Measurements from ENCODE around the gene GSN.

Gene GSN

GRCh38 chr9:121277518-121278295 is 9.7 kb downstream of the GSN start:
- H3K4me3 ChIP-seq (ENCODE audit: low read depth, low read length): no peak overlapping the region

DNA sequence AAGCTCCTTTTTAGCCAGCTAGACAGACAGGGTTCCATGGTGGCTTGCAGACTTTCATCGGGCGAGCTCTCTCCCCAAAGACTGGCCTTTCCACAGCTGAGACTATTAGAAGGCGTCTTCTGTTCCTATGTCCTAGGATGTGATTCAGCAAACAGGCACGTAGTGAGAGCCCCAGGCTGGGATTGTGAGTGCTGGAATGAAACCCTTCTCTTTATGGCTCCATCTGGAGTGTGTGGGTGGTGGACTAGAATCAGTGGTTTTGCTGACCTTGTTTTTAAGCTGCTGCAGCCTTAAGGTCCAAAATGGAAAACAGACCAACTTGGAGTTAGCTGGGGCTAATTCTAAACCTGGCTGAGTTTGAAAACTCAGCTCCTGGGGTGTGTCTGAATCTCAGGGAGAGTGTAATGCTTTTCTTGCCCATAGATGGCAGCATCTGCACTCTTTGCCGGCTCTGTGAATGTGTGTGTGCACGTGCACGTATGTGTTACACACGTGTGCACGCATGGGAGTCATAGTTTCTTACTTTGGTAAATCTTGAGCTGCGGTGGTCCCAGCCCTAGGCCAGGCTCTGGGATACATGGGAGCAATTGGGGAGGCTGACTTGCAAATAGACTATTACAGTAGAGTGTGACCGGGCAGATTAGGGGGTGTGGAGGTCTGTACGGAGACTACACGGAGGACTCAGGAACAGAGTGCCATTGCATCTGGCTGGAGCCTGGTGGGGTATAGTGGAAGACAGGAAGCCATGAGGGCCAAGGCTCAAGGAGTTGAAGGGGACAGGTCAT is 10.7 kb downstream of the GSN start:
- Histone ChIP-seq H3K27me3 (ENCODE audit: control insufficient read depth, insufficient read depth, low read length) (peaks cover 62% of the 10 kb centered on the region), H3K4me3 (ENCODE audit: low read depth, low read length) (no peak overlapping the region), H3K4me1 (ENCODE audit: control insufficient read depth, insufficient read depth, low read length) (no peaks in the 10 kb centered on the region)

More at GRCh38 chr9:121277518-121278295, 9.7 kb downstream of the GSN start:
- no peaks in the 10 kb centered on the region for H3K9me3 ChIP-seq (ENCODE audit: control insufficient read depth, insufficient read depth, low read length)
- H3K36me3 ChIP-seq (ENCODE audit: control insufficient read depth, insufficient read depth, low read length): no peaks in the 10 kb centered on the region
- H3K9ac ChIP-seq (ENCODE audit: low read depth, low read length): no peak overlapping the region
- no peaks in the 10 kb centered on the region for H3K4me1 ChIP-seq (ENCODE audit: control insufficient read depth, insufficient read depth, low read length)
- H3K27me3 ChIP-seq (ENCODE audit: control insufficient read depth, insufficient read depth, low read length): peaks cover 54% of the 10 kb centered on the region

GRCh38 chr9:121279776-121280388 is 11.9 kb downstream of the GSN start:
- H3K9me3 ChIP-seq (ENCODE audit: control insufficient read depth, insufficient read depth, low read length): no peaks in the 10 kb centered on the region
- no peaks in the 10 kb centered on the region for H3K4me1 ChIP-seq (ENCODE audit: control insufficient read depth, insufficient read depth, low read length)
- no peaks in the 10 kb centered on the region for H3K36me3 ChIP-seq (ENCODE audit: control insufficient read depth, insufficient read depth, low read length)
- H3K9ac ChIP-seq (ENCODE audit: low read depth, low read length): no peak overlapping the region
- no peak overlapping the region for H3K4me3 ChIP-seq (ENCODE audit: low read depth, low read length)
- peaks cover 71% of the 10 kb centered on the region for H3K27me3 ChIP-seq (ENCODE audit: control insufficient read depth, insufficient read depth, low read length)

More for the DNA sequence above, 10.7 kb downstream of the GSN start:
- H3K9me3 ChIP-seq (ENCODE audit: control insufficient read depth, insufficient read depth, low read length): no peaks in the 10 kb centered on the region
- H3K9ac ChIP-seq (ENCODE audit: low read depth, low read length): no peak overlapping the region
- no peaks in the 10 kb centered on the region for H3K36me3 ChIP-seq (ENCODE audit: control insufficient read depth, insufficient read depth, low read length)

DNA sequence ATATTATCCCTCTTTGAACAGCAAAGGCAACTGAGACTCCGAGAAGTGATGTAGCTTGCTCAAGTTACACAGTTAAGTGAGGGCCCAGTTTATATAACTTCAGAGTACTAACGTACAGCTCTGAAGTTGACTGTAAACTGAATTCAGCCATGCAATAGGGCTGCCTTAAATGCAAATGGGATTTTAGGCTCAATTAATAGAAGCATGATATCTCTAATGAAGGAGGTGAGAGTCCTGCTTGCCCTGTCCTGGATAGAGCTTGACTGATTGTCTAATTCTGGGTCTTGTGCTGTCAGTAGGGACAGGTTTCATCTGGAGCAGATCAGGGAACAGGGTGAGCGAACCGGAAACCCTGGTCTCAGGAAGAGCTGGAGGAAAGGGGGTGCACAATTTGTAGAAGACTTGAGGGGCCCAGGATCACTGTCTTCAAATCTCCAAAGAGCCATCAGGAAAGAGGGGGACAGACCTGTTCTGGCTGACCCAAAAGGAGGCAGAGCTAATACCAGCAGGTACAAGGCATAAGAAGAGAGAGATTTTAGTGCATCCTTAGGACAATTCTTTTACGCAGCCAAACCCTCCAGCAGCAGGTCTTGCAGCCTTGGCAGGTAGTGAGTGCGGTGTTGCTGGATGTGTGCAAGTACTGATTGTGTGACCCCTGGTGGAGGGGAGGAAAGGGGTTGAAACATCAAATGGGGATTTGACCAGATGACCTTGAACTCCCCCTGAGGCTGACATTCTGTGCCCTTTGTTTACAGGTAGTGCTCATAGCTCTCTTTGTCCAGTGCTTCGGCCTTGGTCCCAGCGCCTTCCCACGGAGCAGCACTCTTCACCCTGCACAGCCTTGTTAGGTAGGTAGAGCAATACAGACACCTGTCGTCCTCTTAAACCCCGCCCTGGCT is 13.0 kb downstream of the GSN start:
- Histone ChIP-seq H3K9me3 (ENCODE audit: control insufficient read depth, insufficient read depth, low read length) (no peaks in the 10 kb centered on the region), H3K36me3 (ENCODE audit: control insufficient read depth, insufficient read depth, low read length) (no peaks in the 10 kb centered on the region), H3K4me3 (ENCODE audit: low read depth, low read length) (no peak overlapping the region), H3K4me1 (ENCODE audit: control insufficient read depth, insufficient read depth, low read length) (peaks cover 4% of the 10 kb centered on the region), H3K9ac (ENCODE audit: low read depth, low read length) (no peak overlapping the region), H3K27me3 (ENCODE audit: control insufficient read depth, insufficient read depth, low read length) (peaks cover 78% of the 10 kb centered on the region)

GRCh38 chr9:121281614-121282276 is 13.8 kb downstream of the GSN start:
- H3K27me3 ChIP-seq (ENCODE audit: control insufficient read depth, insufficient read depth, low read length): peaks cover 81% of the 10 kb centered on the region
- no peaks in the 10 kb centered on the region for H3K36me3 ChIP-seq (ENCODE audit: control insufficient read depth, insufficient read depth, low read length)
- no peak overlapping the region for H3K4me3 ChIP-seq (ENCODE audit: low read depth, low read length)
- no peaks in the 10 kb centered on the region for H3K9me3 ChIP-seq (ENCODE audit: control insufficient read depth, insufficient read depth, low read length)
- peaks cover 8% of the 10 kb centered on the region for H3K4me1 ChIP-seq (ENCODE audit: control insufficient read depth, insufficient read depth, low read length)
- no peak overlapping the region for H3K9ac ChIP-seq (ENCODE audit: low read depth, low read length)

- no peak overlapping the region for H3K4me3 ChIP-seq (ENCODE audit: low read depth, low read length)
Observed at GRCh38 chr9:121282277-121283079, 14.5 kb downstream of the GSN start.

DNA sequence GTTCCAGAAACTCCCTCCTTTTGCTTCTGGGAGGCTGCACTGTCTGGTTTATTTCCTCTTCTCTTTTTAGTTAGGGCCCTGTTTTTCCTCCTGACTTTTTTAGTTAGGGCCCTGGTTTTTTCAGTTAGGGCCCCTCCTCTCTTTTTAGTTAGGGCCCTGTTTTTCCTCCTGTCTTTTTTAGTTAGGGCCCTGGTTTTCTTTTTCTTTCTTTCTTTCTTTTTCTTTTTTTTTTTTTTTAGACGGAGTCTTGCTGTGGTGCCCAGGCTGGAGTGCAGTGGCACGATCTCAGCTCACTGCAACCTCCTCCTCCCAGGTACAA is 15.1 kb downstream of the GSN start:
- peaks cover 83% of the 10 kb centered on the region for H3K27me3 ChIP-seq (ENCODE audit: control insufficient read depth, insufficient read depth, low read length)
- no peak overlapping the region for H3K4me3 ChIP-seq (ENCODE audit: low read depth, low read length)
- peaks cover 12% of the 10 kb centered on the region for H3K4me1 ChIP-seq (ENCODE audit: control insufficient read depth, insufficient read depth, low read length)
- H3K9me3 ChIP-seq (ENCODE audit: control insufficient read depth, insufficient read depth, low read length): no peaks in the 10 kb centered on the region
- no peaks in the 10 kb centered on the region for H3K36me3 ChIP-seq (ENCODE audit: control insufficient read depth, insufficient read depth, low read length)
- H3K9ac ChIP-seq (ENCODE audit: low read depth, low read length): no peak overlapping the region

More at GRCh38 chr9:121282277-121283079, 14.5 kb downstream of the GSN start:
- peaks cover 9% of the 10 kb centered on the region for H3K4me1 ChIP-seq (ENCODE audit: control insufficient read depth, insufficient read depth, low read length)
- no peaks in the 10 kb centered on the region for H3K36me3 ChIP-seq (ENCODE audit: control insufficient read depth, insufficient read depth, low read length)
- no peak overlapping the region for H3K9ac ChIP-seq (ENCODE audit: low read depth, low read length)
- no peaks in the 10 kb centered on the region for H3K9me3 ChIP-seq (ENCODE audit: control insufficient read depth, insufficient read depth, low read length)
- H3K27me3 ChIP-seq (ENCODE audit: control insufficient read depth, insufficient read depth, low read length): peaks cover 81% of the 10 kb centered on the region

DNA sequence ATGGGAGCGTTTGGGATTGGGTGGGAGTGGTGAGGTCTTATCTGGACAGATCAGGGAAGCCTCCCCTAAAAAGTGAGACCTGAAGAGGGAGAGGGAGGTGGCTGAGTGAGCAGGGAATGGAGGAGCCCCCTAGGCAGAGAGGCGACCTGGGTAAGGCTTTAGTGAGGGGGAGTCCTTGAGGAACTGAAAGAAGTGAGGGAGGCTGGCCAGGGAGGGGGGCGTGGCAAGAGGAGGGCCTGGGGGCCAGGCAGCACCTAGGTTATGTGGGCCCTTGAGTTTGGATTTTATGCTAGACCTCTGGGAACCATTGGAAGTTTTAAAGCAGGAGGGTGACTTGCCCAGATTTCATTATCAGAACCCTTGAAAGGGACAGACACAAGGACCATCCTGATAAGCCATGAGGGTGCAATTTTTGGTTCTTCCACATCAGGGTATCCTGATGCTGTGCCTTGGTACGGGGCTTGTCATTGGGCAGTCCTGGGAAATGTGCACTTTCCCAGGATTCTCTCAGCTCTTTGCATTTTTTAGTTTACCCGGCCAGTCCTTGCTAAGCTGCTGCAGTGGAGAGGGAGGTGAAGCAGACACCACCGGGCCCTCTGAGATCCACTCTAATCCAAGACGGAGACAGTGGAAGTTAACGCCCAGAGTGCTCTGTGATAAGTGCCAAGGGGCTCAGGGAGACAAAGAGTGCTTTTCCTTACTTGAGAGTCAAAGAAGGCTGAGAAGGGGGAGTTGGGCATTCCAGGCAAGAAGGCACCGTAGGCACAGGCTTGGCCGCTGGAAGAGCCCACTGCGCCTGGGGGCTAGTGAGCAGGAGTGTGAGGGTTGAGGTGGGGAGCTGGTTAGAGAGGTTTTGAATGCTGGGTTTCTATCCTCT is 16.1 kb downstream of the GSN start:
- Histone ChIP-seq H3K36me3 (ENCODE audit: control insufficient read depth, insufficient read depth, low read length) (peaks cover 3% of the 10 kb centered on the region), H3K9ac (ENCODE audit: low read depth, low read length) (no peak overlapping the region), H3K4me3 (ENCODE audit: low read depth, low read length) (no peak overlapping the region), H3K27me3 (ENCODE audit: control insufficient read depth, insufficient read depth, low read length) (peaks cover 83% of the 10 kb centered on the region), H3K4me1 (ENCODE audit: control insufficient read depth, insufficient read depth, low read length) (peaks cover 20% of the 10 kb centered on the region), H3K9me3 (ENCODE audit: control insufficient read depth, insufficient read depth, low read length) (no peaks in the 10 kb centered on the region)

DNA sequence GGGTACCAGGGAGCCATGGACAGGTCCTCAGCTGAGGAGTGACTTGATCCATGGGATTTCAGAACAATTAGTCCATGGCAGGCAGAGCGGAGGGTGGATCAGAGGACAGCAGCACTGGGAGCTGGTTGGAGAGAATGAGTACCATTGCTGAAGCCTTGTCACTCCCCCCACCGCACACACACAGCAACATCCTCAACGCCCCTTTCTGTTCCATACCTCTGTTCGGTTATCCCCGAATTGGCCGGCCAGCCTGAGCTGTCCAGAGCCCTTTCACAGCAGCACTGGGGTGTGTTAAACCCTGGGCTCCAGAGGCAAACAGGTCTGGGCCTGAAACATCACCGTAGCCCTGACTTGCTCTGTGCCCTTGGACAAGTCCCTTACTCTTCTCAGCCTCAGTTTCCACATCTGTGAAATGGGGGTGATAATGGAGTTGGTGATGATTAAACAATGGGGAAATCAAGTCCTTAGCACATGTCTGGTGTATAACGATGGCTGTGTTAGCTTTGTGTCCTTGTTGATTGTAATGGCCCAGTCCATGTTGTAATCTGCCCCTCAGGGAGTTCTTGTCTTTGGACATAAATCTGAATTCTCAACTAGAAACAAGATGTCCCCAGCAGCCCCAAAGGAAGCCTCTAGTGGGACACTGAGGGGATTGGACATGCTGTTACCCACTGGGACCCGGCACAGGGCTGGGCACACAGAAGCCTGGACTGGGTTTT is 16.9 kb downstream of the GSN start:
- Histone ChIP-seq H3K4me3 (ENCODE audit: low read depth, low read length) (no peak overlapping the region), H3K4me1 (ENCODE audit: control insufficient read depth, insufficient read depth, low read length) (peaks cover 28% of the 10 kb centered on the region), H3K36me3 (ENCODE audit: control insufficient read depth, insufficient read depth, low read length) (peaks cover 3% of the 10 kb centered on the region), H3K9me3 (ENCODE audit: control insufficient read depth, insufficient read depth, low read length) (no peaks in the 10 kb centered on the region), H3K9ac (ENCODE audit: low read depth, low read length) (no peak overlapping the region), H3K27me3 (ENCODE audit: control insufficient read depth, insufficient read depth, low read length) (peaks cover 79% of the 10 kb centered on the region)

Data from iPS-15b (cell line).